ENCODE data around the gene ANXA2R. TPM values are rescaled to one million over a fixed set of nuclear protein-coding genes. Genes with fewer than 3 reads are reported as not detected.

Gene ANXA2R
- total RNA-seq, 1 donor from 2014 or later = 2.0 TPM

DNA sequence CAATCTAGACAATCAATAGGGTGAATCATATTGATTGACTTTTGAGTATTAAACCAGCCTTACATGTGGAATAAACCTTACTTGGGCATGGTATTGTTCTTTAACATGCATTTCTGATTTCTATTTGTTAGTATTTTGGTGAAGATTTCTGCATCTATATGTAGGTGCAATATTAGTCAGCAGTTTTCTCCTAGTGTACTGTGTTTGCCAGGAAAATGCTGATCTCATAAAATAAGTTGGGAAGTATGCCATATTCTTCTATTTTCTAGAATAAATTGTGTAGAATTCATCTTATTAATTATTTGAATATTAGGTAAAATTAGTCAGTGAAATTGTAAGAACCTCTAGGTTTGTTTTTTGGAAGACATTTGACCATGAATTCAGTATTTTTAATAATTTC is 38.4 kb downstream of the ANXA2R start:
- no peak for DNase-seq (ENCODE audit: low spot score)

- DNase-seq (ENCODE audit: low spot score) = no peak
These were observed 39.2 kb downstream of the ANXA2R start for GRCh38 chr5:43000914-43001313.

- no peak for DNase-seq (ENCODE audit: low spot score)
These were observed 39.8 kb downstream of the ANXA2R start for GRCh38 chr5:43000111-43000840.

GRCh38 chr5:42995360-42995751 is 44.8 kb downstream of the ANXA2R start:
- no peak for DNase-seq (ENCODE audit: low spot score)

GRCh38 chr5:42994555-42995359 is 45.4 kb downstream of the ANXA2R start:
- DNase-seq (ENCODE audit: low spot score) = peak; percentile 94

- no peak for DNase-seq (ENCODE audit: low spot score)
These were observed 45.9 kb downstream of the ANXA2R start for GRCh38 chr5:42994246-42994554.

DNA sequence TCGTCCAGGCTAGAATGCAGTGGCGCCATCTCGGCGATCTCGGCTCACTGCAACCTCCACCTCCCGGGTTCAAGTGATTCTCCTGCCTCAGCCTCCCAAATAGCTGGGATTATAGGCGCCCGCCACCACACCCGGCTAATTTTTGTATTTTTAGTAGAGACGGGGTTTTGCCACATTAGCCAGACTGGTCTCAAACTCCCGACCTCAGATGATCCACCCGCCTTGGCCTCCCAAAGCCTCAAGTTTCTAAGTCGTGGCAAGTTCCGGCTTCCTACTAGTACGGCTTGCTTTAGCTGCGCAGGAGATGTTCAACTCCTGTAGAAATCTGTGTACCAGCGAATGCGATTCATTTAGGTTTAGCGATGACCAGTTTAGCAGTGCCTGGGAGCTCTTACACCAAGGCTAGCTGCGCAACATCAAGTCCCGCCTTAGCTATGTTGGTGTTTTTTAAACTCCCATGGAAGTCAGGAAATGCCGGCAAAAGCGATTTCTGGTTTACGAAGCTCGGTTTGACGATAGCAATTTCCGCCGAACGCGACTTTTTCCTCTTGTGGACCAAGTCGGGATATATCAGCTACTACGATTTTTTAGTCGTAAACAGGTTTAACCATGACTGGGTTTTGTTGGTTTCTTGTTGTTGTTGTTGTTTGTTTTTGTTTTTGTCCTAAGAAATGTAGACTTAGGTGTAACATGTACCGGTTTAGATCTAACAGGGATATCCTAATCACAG is 46.4 kb downstream of the ANXA2R start:
- DNase-seq (ENCODE audit: low spot score) = no peak

DNA sequence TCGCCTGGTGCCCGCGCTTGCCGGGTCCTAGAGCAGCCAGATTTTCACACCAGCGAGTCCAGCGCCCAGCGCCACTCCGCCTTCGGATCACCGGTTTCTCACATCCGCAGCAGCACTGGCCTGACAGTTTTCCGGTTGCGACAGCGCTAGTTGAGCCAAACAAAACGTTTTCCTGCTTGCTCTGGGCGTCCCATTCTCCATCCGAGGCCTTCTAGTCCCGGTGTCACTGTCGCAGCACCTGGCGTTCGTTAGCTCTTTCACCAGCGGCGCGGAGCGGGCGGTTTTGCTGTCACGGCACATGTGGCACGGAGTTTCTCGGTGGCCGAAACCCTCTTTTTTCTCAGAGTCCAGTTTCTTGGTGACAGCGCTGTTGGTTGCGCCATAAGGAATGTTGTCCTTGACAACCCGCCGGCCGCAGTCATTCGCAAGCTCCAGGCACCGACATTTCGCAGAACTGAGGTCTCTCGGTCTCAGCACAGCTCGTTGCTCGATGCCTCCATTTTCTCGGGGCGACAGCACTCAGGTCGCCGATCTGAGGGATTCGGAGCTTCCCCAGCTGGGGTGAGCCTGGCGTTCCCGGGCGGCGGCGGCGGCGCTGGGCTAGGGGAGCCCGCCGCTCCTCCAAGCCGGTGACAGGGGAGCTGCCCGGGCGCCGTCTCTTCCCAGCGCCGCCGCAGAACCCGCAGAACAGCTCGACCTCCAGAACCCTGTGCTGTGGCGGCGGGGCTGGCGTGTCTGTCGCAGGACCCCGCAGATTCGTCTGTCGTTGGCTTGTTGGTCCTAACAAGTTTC is 47.8 kb downstream of the ANXA2R start:
- peak; percentile 92 for DNase-seq (ENCODE audit: low spot score)

DNA sequence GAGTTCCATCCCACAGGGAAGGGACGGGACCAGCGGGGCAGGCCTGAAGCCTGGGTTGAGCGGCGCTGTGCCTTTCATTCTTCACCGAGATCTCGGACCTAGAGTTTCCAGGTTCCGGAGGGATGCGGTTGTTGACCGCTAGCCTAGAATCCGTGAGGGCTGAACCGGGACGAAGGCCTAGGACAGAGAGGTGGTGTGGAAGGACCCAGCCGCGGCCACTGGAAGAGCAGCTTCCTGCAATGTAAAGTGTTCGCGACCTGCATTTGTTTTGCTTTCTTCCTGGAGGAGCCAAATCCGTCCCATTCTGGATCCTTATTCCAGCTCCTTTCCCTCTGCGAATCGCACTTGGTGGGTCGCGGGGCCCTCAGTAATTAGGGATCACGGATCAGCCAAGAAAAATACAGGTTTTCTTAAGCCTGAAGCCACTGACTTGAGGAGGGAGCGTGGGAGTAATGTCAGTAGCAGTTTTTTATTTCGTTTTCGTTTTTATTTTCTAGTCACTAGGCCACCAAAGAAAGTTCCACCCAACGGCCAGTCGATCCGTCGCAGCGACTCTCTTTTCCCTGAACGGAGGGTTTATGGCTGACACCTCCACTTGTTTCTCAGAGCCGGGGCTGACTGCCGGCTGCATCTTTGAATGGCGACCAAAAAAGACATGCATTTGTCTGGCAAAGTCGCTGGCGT is 48.6 kb downstream of the ANXA2R start:
- no peak for DNase-seq (ENCODE audit: low spot score)

- DNase-seq (ENCODE audit: low spot score) = no peak
These were observed 49.2 kb downstream of the ANXA2R start for GRCh38 chr5:42990892-42991291.

Other genes starting within 250 kb of the ANXA2R start
- gene SELENOP, start 228.4 kb downstream of the ANXA2R start, total RNA-seq = 807 TPM
- 28.3 TPM for gene ZNF131, start 80.6 kb upstream of the ANXA2R start, total RNA-seq
- gene NIM1K, start 151.9 kb upstream of the ANXA2R start, total RNA-seq = 0.58 TPM

Data from mesenteric fat pad (tissue), 1 donor.